WERI-Rb-1 (cell line): ENCODE measurements around the gene VMAC.
"Not testable (repeated sequence)": the region's sequence is repeated elsewhere in the genome, so short reads cannot be mapped to it uniquely, and the experiment has no call there.

ENCODE experiments used
- DNase-seq: peaks from one replicate; pipeline ENCODE4 v3.0.0-alpha.2; 2020
- H3K27ac ChIP-seq: fragments of 250-450 bp; sonication (Bioruptor Pico); 2 replicates; pipeline ENCODE4 v1.5.1; 2020; ENCODE audit warnings: mild to moderate bottlenecking, moderate library complexity
- H3K27me3 ChIP-seq: fragments of 250-450 bp; sonication (Bioruptor Pico); 2 replicates; pipeline ENCODE4 v1.5.1; 2021; ENCODE audit warnings: mild to moderate bottlenecking, low read depth, moderate library complexity; ENCODE audit not compliant: insufficient read depth, severe bottlenecking
- H3K36me3 ChIP-seq: fragments of 250-450 bp; sonication (Bioruptor Pico); 2 replicates; pipeline ENCODE4 v1.5.1; 2020; ENCODE audit warnings: mild to moderate bottlenecking, moderate library complexity
- H3K4me3 ChIP-seq: 2 replicates; pipeline ENCODE4 v1.5.1; 2011; ENCODE audit warnings: low read depth, mild to moderate bottlenecking, control low read depth, low read length
- H3K9me3 ChIP-seq: fragments of 250-450 bp; sonication (Bioruptor Pico); 2 replicates; pipeline ENCODE4 v1.5.1; 2021; ENCODE audit warnings: mild to moderate bottlenecking, moderate library complexity; ENCODE audit not compliant: severe bottlenecking
- CTCF ChIP-seq: IDR thresholded peaks from 2 replicates; pipeline ENCODE4 v1.5.1; 2011; ENCODE audit warnings: low read depth, mild to moderate bottlenecking, control low read depth, inconsistent platforms, low read length

VMAC gene

DNA sequence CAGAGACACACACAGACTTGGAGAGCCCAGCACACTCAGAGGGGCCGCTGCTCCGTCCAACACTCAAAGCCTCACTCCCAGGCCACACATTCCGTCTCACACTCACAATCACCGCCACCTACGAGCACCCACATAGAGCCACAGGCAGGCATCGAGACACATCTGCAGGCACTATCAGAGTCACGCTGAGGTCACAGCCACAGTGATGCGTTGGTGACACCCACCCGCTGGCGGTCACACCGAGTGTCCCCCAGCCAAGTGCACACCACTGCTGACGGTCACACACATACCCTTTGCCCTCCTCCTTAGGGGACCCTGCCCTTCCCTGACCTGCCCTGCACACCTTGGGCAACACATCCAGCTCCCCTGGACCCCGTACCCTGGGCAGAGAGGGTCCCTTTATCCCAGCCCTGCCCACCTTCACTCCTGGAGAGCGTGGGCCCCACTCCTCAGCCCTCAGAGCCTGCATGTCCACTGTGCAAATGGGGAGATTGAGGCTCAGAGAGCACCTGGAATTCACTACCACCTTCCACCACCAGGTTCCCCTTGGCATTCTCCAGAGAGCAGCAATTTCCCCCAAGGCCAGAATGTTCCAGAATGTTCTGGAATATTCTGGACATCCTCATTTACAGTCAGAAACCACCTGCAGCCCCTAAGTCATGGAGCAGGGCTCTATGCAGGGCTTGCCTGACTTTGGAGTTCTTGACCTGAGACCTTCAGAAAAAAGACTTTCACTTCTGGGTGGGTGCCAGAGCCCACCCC, 39.8 kb upstream of the VMAC start:
- H3K4me3 ChIP-seq: no peak overlapping the region
- H3K27me3 ChIP-seq: no peaks in the 10 kb centered on the region
- DNase-seq: no peak
- H3K9me3 ChIP-seq: no peaks in the 10 kb centered on the region
- TF ChIP-seq CTCF: 0 out of 2 replicates have a peak, but pooled peaks have one; percentile 14
- H3K27ac ChIP-seq: no peak overlapping the region
- H3K36me3 ChIP-seq: no peaks in the 10 kb centered on the region

DNA sequence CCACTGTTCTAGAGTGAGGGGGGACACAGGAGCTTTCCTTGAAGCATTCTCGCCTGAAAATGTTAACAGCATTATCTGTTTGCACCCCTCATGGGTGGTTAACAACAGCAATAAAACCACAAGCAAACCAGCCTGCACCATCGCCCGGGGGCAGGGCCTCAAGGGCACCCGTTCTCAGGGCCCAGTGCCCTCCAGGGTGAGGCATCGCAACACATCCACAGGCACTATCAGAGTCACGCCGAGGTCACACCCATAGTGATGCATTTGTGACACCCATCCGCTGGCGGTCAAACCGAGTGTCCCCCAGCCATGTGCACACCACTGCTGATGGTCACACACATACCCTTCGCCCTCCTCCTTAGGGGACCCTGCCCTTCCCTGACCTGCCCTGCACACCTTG, 38.9 kb upstream of the VMAC start:
- no peaks in the 10 kb centered on the region for H3K36me3 ChIP-seq
- H3K9me3 ChIP-seq: no peaks in the 10 kb centered on the region
- no peak overlapping the region for H3K4me3 ChIP-seq
- no peaks in the 10 kb centered on the region for H3K27me3 ChIP-seq
- no peak for DNase-seq
- no peak for TF ChIP-seq CTCF
- H3K27ac ChIP-seq: no peak overlapping the region

DNA sequence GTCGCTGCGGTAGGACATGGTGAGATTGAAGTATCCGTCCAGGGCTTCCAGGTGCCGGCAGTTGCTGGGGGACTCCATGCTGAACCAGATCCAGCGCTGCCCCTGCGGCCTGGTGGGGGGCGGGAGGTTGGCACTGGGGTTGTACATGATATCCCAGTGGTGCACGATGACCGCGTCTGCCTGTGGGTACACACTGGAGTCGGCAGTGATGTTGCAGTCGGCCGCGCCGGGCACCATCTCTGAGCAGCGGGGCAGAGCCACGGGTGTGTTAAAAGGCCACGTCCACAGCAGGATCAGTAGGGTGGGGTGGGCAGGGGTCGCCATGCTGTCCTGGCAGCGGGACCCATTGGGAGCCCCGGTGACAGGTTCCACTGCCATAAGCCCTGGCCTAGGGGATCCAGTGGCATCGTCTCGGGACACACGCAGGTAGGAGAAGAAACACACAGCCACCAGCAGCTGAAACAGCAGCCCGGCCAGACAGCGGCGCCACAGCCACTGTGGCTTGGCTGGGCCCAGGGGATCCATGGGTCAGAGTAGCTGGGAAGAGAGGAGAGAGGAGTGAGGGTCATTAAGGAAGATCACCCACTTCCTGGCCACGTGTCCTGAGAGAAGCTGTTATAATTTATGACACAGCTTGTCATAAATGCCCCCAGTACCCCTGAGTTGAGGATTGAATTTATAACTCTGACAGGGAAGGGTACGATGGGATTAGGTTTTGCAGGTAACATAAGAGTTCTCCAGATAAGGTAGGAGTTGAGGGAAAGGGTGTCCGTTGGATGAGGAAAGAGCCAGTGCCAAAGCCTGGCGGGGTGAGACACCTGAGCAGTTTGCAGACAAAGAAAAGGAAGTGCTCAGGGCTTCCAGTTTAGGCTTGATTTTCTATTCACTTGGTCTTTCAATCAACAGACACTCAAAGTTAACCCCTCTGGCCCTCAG, 37.2 kb upstream of the VMAC start:
- no peak overlapping the region for H3K4me3 ChIP-seq
- H3K9me3 ChIP-seq: no peaks in the 10 kb centered on the region
- H3K36me3 ChIP-seq: no peaks in the 10 kb centered on the region
- TF ChIP-seq CTCF: no peak
- no peak for DNase-seq
- no peak overlapping the region for H3K27ac ChIP-seq
- H3K27me3 ChIP-seq: no peaks in the 10 kb centered on the region

DNA sequence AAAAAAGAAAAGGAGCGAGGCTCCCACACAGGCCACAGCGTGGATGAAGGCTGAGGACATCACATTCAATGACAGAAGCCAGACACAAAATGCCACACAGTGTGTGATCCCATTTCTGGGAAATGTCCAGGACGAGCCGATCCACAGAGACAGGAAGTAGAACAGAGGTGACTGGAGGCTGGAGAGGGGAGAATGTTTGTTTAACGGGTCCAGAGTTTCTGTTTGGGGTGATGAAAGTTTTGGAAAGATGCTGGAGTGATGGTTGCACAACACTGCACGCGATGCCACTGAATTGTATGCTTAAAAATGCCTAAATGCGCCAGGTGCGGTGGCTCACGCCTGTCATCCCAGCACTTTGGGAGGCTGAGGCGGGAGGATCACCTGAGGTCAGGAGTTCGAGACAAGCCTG, 33.7 kb upstream of the VMAC start:
- no peaks in the 10 kb centered on the region for H3K36me3 ChIP-seq
- no peaks in the 10 kb centered on the region for H3K27me3 ChIP-seq
- H3K4me3 ChIP-seq: no peak overlapping the region
- H3K9me3 ChIP-seq: no peaks in the 10 kb centered on the region
- H3K27ac ChIP-seq: no peak overlapping the region
- no peak for DNase-seq
- TF ChIP-seq CTCF: no peak

DNA sequence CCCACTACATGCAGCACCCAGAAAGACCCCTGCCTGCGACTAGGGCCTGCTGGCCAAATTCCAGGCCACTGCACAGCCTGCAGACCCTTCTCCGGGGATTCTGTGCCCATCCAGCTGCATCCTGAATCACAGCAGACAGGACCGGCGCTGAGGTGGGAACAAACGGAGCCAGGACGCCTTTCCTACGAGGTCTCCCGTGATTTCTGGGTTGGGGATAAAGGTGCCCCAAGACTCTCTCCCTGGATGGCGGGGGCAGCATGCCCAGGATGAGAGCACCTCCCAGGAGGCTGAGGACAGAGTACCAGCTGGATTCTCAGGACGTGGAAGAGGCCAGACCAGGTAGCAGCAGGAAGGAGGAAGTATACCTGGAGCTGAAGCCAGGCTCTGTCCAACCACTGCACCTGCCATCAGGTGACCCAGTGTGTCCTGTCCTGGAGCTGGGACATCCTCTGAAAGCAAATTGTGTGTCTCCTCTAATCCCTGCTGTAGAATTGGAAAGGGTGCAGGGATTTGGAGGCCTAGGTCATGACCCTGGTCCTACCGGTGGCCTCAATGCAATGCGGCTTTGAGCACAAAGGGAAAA, 31.0 kb upstream of the VMAC start:
- Histone ChIP-seq H3K36me3 (no peaks in the 10 kb centered on the region), H3K27me3 (no peaks in the 10 kb centered on the region)

GRCh38 chr19:5874496-5874895, 30.2 kb upstream of the VMAC start:
- not testable (repeated sequence) for H3K27me3 ChIP-seq

More for the DNA sequence above, 31.0 kb upstream of the VMAC start:
- no peak for DNase-seq
- H3K27ac ChIP-seq: no peak overlapping the region
- no peak overlapping the region for H3K4me3 ChIP-seq
- H3K9me3 ChIP-seq: no peaks in the 10 kb centered on the region
- TF ChIP-seq CTCF: no peak

More at GRCh38 chr19:5874496-5874895, 30.2 kb upstream of the VMAC start:
- not testable (repeated sequence) for H3K27ac ChIP-seq, H3K4me3 ChIP-seq, DNase-seq, H3K9me3 ChIP-seq, H3K36me3 ChIP-seq
